HG03457 (cell line): ENCODE results near the gene CAMK1D.
"Not testable (repeated sequence)": the region's sequence is repeated elsewhere in the genome, so short reads cannot be mapped to it uniquely, and the experiment has no call there.

ENCODE experiments used
- ATAC-seq: cut with Tn5 transposase; IDR thresholded peaks from one replicate; pipeline ENCODE4 v1.9.1; 2021; ENCODE audit warnings: moderate number of reproducible peaks; ENCODE audit not compliant: unreplicated experiment

CAMK1D gene

GRCh38 chr10:12735843-12736462, 386.6 kb downstream of the CAMK1D start:
- no peak for ATAC-seq

- ATAC-seq, result no peak
Measured at GRCh38 chr10:12740813-12741212, 391.5 kb downstream of the CAMK1D start.

- no peak for ATAC-seq
Measured at GRCh38 chr10:12741360-12741804, 392.0 kb downstream of the CAMK1D start.

- no peak for ATAC-seq
Measured at GRCh38 chr10:12742771-12743170, 393.4 kb downstream of the CAMK1D start.

- ATAC-seq, result not testable (repeated sequence)
Measured at GRCh38 chr10:12743466-12743865, 394.1 kb downstream of the CAMK1D start.

- ATAC-seq, result no peak
Measured at GRCh38 chr10:12743941-12744340, 394.6 kb downstream of the CAMK1D start.

GRCh38 chr10:12748186-12748585, 398.8 kb downstream of the CAMK1D start:
- ATAC-seq, result no peak

- no peak for ATAC-seq
Measured at GRCh38 chr10:12749760-12750478, 400.6 kb downstream of the CAMK1D start.

GRCh38 chr10:12750526-12751201, 401.3 kb downstream of the CAMK1D start:
- ATAC-seq, result no peak

- no peak for ATAC-seq
Measured at GRCh38 chr10:12755075-12755474, 405.7 kb downstream of the CAMK1D start.

GRCh38 chr10:12757351-12757750, 408.0 kb downstream of the CAMK1D start:
- no peak for ATAC-seq

GRCh38 chr10:12758271-12758670, 408.9 kb downstream of the CAMK1D start:
- no peak for ATAC-seq

GRCh38 chr10:12766223-12766622, 416.9 kb downstream of the CAMK1D start:
- ATAC-seq, result no peak

GRCh38 chr10:12768156-12769100, 419.1 kb downstream of the CAMK1D start:
- ATAC-seq, result no peak

- no peak for ATAC-seq
Measured at GRCh38 chr10:12769323-12770044, 420.1 kb downstream of the CAMK1D start.

GRCh38 chr10:12771981-12772760, 422.8 kb downstream of the CAMK1D start:
- ATAC-seq, result no peak

GRCh38 chr10:12772797-12773587, 423.6 kb downstream of the CAMK1D start:
- no peak for ATAC-seq

- no peak for ATAC-seq
Measured at GRCh38 chr10:12774204-12774894, 425.0 kb downstream of the CAMK1D start.
